Ovary (tissue), 9 donors: ENCODE measurements around the gene SERPINA1. TPM values are rescaled to one million over a fixed set of nuclear protein-coding genes. Genes with fewer than 3 reads are reported as not detected.
"Not testable (repeated sequence)": the region's sequence is repeated elsewhere in the genome, so short reads cannot be mapped to it uniquely, and the experiment has no call there.

Source experiments
- DNase-seq, 5 donors: peaks; one replicate each; pipeline ENCODE4 v3.0.0-alpha.2; 2019 to 2020
- H3K27ac ChIP-seq, 2 donors: fragments of 200-600 bp; one replicate each; pipeline versions ENCODE4 v1.5.1 to v1.8.0; 2019 to 2022
- H3K27me3 ChIP-seq: fragments of 200-600 bp; one replicate; pipeline ENCODE4 v1.8.0; 2022
- H3K36me3 ChIP-seq: fragments of 200-600 bp; sonication (generic); one replicate; pipeline ENCODE4 v1.5.1; 2019
- H3K4me1 ChIP-seq: one replicate; pipeline ENCODE4 v1.8.1; 2013; ENCODE audit warnings: mild to moderate bottlenecking, moderate library complexity; ENCODE audit not compliant: insufficient read depth
- H3K4me3 ChIP-seq: fragments of 200-600 bp; sonication (generic); one replicate; pipeline ENCODE4 v1.5.1; 2017
- H3K9me3 ChIP-seq, 2 donors: fragments of 200-600 bp in 1 of 2; sonication (generic) in 1 of 2; one replicate each; pipeline versions ENCODE4 v1.5.1 to v1.8.1; 2013 to 2019; ENCODE audit warnings: mild to moderate bottlenecking in 1 of 2, moderate library complexity in 1 of 2
- EP300 ChIP-seq: sonication (generic); formaldehyde crosslinking; IDR thresholded peaks from one replicate; pipeline ENCODE4 v1.6.1; 2017; ENCODE audit warnings: antibody characterized with exemption
- POLR2A ChIP-seq: fragments of 450-650 bp; IDR thresholded peaks from one replicate; pipeline ENCODE4 v1.6.1; 2017; ENCODE audit warnings: antibody characterized with exemption, mild to moderate bottlenecking, moderate library complexity
- WGBS, 3 donors: extraction: QIAGEN DNeasy Blood & Tissue Kit in 1 of 3; methylation state at CpG; one replicate each; pipeline versions ENCODE4 v1.1.5 to v1.1.7; 2013 to 2017; 5-methylcytosine and 5-hydroxymethylcytosine counted together
- intact Hi-C, 4 donors: fragments of 100-400 bp; cut with DNase I; formaldehyde crosslinking; loops; one replicate each; pipeline versions ENCODE4 v1.11.0 to v1.15.1; 2022 to 2023
- polyA plus RNA-seq, 2 donors: library from polyadenylated mRNA; stranded (reverse); fragments of 200-250 nt in 1 of 2; fragments of 350-450 nt in 1 of 2; fragmentation: Illumina TruSeq in 1 of 2; extraction: RNeasy Lipid Tissue Mini Kit (QIAGEN cat#74804) in 1 of 2; gene quantifications; one replicate each; pipeline ENCODE4 v1.2.3, GENCODE V29; 2013 to 2014
- total RNA-seq, 7 donors: library from RNA; depleted of rRNA in 2 of 7; stranded (reverse); fragments of >200 nt in 2 of 7; fragmentation: NEBNext Ultra II Directional in 3 of 7; extraction: Animal tissue kit (Norgen Biotek cat#: 25700) in 3 of 7; gene quantifications; one replicate each; pipeline versions ENCODE4 v1.1.0 to v1.2.4, GENCODE V29; 2016 to 2023
- TF ChIP-seq, protein P1 (sequence below), 3 donors: fragments of 450-650 bp in 2 of 3; fragments of 200-600 bp in 1 of 3; IDR thresholded peaks; one replicate each; pipeline versions ENCODE4 v1.5.1 to v1.8.0; 2016 to 2022; ENCODE audit warnings: antibody characterized with exemption in 3 of 3, mild to moderate bottlenecking in 1 of 3
- donor health status: DM: no; HTN: no; CAD: no; lungs with moderate emphysema.
- donor health status: DM: no; HTN: no; CAD: no.
- donor health status: Bipolar disorder and iron deficiency.
- donor health status: DM: yes; HTN: yes; CAD: no.
- donor health status: DM: no; HTN: no; CAD: no.
- donor health status: DM: yes; HTN: yes; CAD: no.

The SERPINA1 gene
- total and polyA plus RNA-seq, 9 donors, result 1.2 to 25.7 (median 9.9) TPM

DNA sequence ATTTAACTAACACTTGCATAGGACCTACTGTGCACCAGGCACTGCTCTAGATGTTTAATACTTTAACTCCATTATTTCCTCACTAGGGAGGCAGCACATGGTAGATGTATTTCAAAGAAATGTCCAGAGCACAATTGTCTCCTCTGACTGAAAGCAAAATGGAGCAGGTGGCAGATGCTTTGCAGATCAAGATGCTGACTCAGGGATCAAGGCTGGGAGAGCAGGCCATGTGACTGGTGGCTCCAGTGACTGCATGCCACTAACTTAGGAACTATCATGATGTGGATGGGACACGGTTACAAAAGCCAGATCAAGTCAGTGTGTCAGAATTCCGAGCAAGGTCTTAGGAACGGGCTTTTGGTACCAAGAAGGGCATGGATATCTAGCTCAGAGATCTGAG is 36.0 kb upstream of the SERPINA1 start:
- Histone ChIP-seq H3K4me3 (no peak overlapping the region), H3K9me3 (no peaks in the 10 kb centered on the region), H3K27ac (no peak overlapping the region), H3K4me1 (no peaks in the 10 kb centered on the region), H3K36me3 (no peaks in the 10 kb centered on the region), H3K27me3 (no peaks in the 10 kb centered on the region)
- no peak for DNase-seq
- intact Hi-C loops, result no loop called here
- WGBS, 3 donors, result 69 to 80% (median 70%) methylated on average over 3 of the region's 3 CpGs
- TF ChIP-seq EP300 (no peak), POLR2A (no peak)
- TF ChIP-seq, protein P1, sequence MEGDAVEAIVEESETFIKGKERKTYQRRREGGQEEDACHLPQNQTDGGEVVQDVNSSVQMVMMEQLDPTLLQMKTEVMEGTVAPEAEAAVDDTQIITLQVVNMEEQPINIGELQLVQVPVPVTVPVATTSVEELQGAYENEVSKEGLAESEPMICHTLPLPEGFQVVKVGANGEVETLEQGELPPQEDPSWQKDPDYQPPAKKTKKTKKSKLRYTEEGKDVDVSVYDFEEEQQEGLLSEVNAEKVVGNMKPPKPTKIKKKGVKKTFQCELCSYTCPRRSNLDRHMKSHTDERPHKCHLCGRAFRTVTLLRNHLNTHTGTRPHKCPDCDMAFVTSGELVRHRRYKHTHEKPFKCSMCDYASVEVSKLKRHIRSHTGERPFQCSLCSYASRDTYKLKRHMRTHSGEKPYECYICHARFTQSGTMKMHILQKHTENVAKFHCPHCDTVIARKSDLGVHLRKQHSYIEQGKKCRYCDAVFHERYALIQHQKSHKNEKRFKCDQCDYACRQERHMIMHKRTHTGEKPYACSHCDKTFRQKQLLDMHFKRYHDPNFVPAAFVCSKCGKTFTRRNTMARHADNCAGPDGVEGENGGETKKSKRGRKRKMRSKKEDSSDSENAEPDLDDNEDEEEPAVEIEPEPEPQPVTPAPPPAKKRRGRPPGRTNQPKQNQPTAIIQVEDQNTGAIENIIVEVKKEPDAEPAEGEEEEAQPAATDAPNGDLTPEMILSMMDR (IDR thresholded peaks at IDR 0.05), result no peak

DNA sequence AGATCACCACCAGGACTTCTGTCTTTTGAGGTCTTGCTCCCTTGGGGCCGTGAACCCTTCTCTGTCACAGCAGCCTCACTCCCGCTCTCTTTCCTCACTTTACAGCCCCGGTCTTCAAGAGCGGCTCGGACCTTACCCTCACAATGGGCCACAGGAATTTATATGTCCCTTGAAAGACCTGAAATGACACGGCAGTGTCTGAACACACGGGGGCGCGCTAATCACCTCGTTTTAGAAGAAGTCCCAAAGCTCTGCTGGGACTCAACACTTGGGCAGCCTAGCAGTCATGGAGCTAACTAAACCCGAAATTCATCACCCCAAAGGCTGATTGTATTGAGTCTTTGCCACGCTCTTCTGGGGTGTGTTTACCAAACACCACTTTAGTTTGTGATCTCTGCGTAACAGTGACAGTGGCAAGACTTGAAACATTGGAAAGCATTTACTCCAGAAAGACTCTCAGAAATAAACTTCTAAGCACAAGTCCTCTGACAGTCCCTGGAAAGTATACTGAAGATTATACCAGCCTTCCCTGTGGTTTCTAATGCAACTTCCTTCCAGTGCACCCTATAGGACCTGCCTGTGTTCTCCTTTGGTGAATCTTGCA is 35.2 kb upstream of the SERPINA1 start:
- no peak overlapping the region for H3K27ac ChIP-seq
- no peaks in the 10 kb centered on the region for H3K9me3 ChIP-seq
- H3K36me3 ChIP-seq, result no peaks in the 10 kb centered on the region
- intact Hi-C loops, result no loop called here
- 10 to 13% (median 10%) methylated on average over 13 of the region's 13 CpGs for WGBS, 3 donors
- H3K27me3 ChIP-seq, result no peaks in the 10 kb centered on the region
- no peaks in the 10 kb centered on the region for H3K4me1 ChIP-seq
- TF ChIP-seq EP300 (no peak), POLR2A (no peak)
- TF ChIP-seq, protein P1 (IDR thresholded peaks at IDR 0.05), result peak in 1 of 3 donors; percentile 39
- H3K4me3 ChIP-seq, result no peak overlapping the region
- DNase-seq, result peak; percentile 34 to 67 (median 47)

DNA sequence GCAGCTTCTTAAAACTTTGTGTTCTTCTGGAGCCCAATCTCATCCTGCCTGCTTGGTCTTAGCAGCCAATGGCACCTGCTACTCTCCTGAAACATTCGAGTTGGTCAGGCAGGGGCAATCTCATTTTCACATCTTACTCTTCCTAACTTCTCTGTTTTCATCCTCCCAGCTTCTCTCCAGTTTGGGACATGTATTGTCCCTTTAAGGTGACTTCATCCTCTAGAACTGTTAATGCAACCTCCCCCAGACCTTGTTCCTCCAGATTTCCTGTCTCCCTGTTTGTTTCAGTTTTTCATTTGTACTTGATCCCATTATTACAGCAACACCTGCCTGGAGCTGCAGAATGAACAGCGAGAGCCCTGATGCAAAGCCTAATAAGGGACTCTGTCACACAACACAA is 32.9 kb upstream of the SERPINA1 start:
- intact Hi-C loops, result no loop called here
- WGBS, 3 donors, result 64 to 73% (median 72%) methylated on average over 2 of the region's 2 CpGs
- H3K4me1 ChIP-seq, result no peaks in the 10 kb centered on the region
- H3K27ac ChIP-seq, result no peak overlapping the region
- H3K36me3 ChIP-seq, result no peaks in the 10 kb centered on the region
- no peaks in the 10 kb centered on the region for H3K9me3 ChIP-seq
- TF ChIP-seq, protein P1 (IDR thresholded peaks at IDR 0.05), result no peak
- TF ChIP-seq EP300, result no peak
- no peak for TF ChIP-seq POLR2A
- no peak overlapping the region for H3K4me3 ChIP-seq
- no peaks in the 10 kb centered on the region for H3K27me3 ChIP-seq
- no peak for DNase-seq

DNA sequence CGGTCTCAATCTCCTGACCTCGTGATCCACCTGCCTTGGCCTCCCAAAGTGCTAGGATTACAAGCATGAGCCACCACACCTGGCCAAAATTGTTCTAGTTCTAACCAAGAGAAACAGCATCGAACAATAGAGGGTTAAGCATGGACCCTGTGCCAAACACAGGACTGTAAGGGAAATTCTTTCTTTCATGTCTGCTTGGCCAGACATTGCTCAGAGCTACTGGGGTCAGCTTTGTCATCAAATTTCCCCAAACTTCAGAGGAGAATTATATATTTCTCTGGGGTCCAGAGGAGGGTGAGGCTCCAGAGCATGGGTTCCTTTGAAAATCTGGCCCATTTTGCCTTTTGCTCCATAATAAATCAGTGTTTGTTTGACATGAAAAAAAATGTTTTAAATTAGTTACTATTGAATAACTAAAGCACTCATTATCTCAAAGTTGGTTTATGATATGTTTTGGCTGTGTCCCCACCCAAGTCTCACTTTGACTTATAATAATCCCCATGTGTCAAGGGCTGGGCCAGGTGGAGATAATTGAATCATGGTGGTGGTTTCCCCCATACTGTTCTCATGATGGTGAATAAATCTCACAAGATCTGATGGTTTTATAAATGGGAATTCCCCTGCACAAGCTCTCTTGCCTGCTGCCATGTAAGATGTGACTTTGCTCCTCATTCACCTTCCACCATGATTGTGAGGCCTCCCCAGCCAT is 29.2 kb upstream of the SERPINA1 start:
- H3K4me1 ChIP-seq, intact Hi-C loops, H3K27me3 ChIP-seq, H3K36me3 ChIP-seq, H3K4me3 ChIP-seq, DNase-seq, H3K27ac ChIP-seq, H3K9me3 ChIP-seq: not testable (repeated sequence)
- WGBS, 3 donors, result 72 to 77% (median 75%) methylated on average over 3 of the region's 3 CpGs
